H1 (cell line): ENCODE measurements around the gene TMCO1. TPM values are rescaled to one million over a fixed set of nuclear protein-coding genes. Genes with fewer than 3 reads are reported as not detected.
"Not testable (repeated sequence)": the region's sequence is repeated elsewhere in the genome, so short reads cannot be mapped to it uniquely, and the experiment has no call there.

Experiments
- CTCF ChIA-PET: fragments of 300-600 bp; sonication (Branson Sonifier 250); formaldehyde crosslinking; loops from one replicate; lab custom pipeline; 2021; ENCODE audit not compliant: partially characterized antibody; lab: Charles Lee
- POLR2A ChIA-PET: fragments of 300-600 bp; sonication (Branson Sonifier 250); formaldehyde crosslinking; loops from one replicate; lab custom pipeline; 2021; ENCODE audit warnings: inconsistent platforms; ENCODE audit not compliant: partially characterized antibody; lab: Charles Lee
- DNase-seq, 2 experiments: peaks; one replicate each; pipeline versions ENCODE4 v3.0.0 to v3.0.0-alpha.2; 2010 to 2022; ENCODE audit warnings: low spot score in 2 of 2, low read depth in 1 of 2, mixed read lengths in 1 of 2
- FAIRE-seq: peaks from 2 replicates; lab custom pipeline; 2011; peaks lifted over from hg19 to GRCh38; lab: Jason Lieb, UNC
- H2AFZ ChIP-seq: 2 replicates; pipeline ENCODE4 v1.8.1; 2012; ENCODE audit warnings: low read length, inconsistent platforms
- H2AK5ac ChIP-seq: 2 replicates; pipeline ENCODE4 v1.6.1; 2013; ENCODE audit warnings: low read depth, low read length
- H2BK120ac ChIP-seq: replicated peaks from 2 replicates; pipeline ENCODE3; 2013; ENCODE audit warnings: low read depth, low read length, inconsistent platforms
- H2BK12ac ChIP-seq: 2 replicates; pipeline ENCODE4 v1.6.1; 2013; ENCODE audit warnings: low read depth, low read length
- H2BK15ac ChIP-seq: 2 replicates; pipeline ENCODE4 v1.6.1; 2013; ENCODE audit warnings: low read length
- H2BK20ac ChIP-seq: 2 replicates; pipeline ENCODE4 v1.6.1; 2013; ENCODE audit warnings: low read length
- H2BK5ac ChIP-seq: 2 replicates; pipeline ENCODE4 v1.6.1; 2013; ENCODE audit warnings: low read depth, low read length
- H3K14ac ChIP-seq: 2 replicates; pipeline ENCODE4 v1.6.1; 2013; ENCODE audit warnings: inconsistent platforms; ENCODE audit not compliant: insufficient read length
- H3K18ac ChIP-seq: 2 replicates; pipeline ENCODE4 v1.6.1; 2013; ENCODE audit warnings: low read length; ENCODE audit errors: extremely low read depth
- H3K23ac ChIP-seq: 2 replicates; pipeline ENCODE4 v1.6.1; 2013; ENCODE audit warnings: inconsistent platforms; ENCODE audit not compliant: insufficient read length
- H3K23me2 ChIP-seq: 2 replicates; pipeline ENCODE4 v1.6.1; 2013; ENCODE audit warnings: low read depth, low read length
- H3K27ac ChIP-seq: 2 replicates; pipeline ENCODE4 v1.6.1; 2011; ENCODE audit warnings: low read depth, low read length, inconsistent platforms
- H3K27me3 ChIP-seq, 4 experiments: replicated peaks in 1 of 4; 1 replicate in 1 of 4; 2 replicates in 3 of 4; pipeline versions ENCODE4 v1.6.1 to v1.8.1; 2011 to 2013; ENCODE audit warnings: low read length in 3 of 4, mild to moderate bottlenecking in 3 of 4, inconsistent platforms in 2 of 4, mixed read lengths in 2 of 4, moderate library complexity in 1 of 4; ENCODE audit not compliant: control insufficient read depth in 3 of 4, insufficient read depth in 3 of 4; ENCODE audit errors: extremely low read depth in 1 of 4
- H3K36me3 ChIP-seq, 4 experiments: 2 replicates each; pipeline versions ENCODE4 v1.6.1 to v1.8.1; 2011 to 2013; ENCODE audit warnings: mild to moderate bottlenecking in 4 of 4, low read length in 3 of 4, moderate library complexity in 2 of 4, control low read depth in 1 of 4, inconsistent platforms in 1 of 4; ENCODE audit not compliant: insufficient read depth in 4 of 4, control insufficient read depth in 2 of 4
- H3K4ac ChIP-seq: replicated peaks from 2 replicates; pipeline ENCODE3; 2013; ENCODE audit warnings: low read length, low read depth, mixed read lengths, inconsistent platforms; ENCODE audit not compliant: insufficient read length
- H3K4me1 ChIP-seq, 4 experiments: replicated peaks in 1 of 4; 1 replicate in 1 of 4; 2 replicates in 3 of 4; pipeline versions ENCODE4 v1.6.1 to v1.8.1; 2011 to 2013; ENCODE audit warnings: low read length in 3 of 4, inconsistent platforms in 2 of 4, mixed read lengths in 1 of 4; ENCODE audit not compliant: insufficient read depth in 4 of 4, control insufficient read depth in 3 of 4
- H3K4me2 ChIP-seq, 2 experiments: 2 replicates each; pipeline versions ENCODE4 v1.6.1 to v1.8.1; 2011 to 2013; ENCODE audit warnings: low read depth in 2 of 2, low read length in 2 of 2, control low read depth in 1 of 2, inconsistent platforms in 1 of 2, mild to moderate bottlenecking in 1 of 2; ENCODE audit not compliant: insufficient read depth in 1 of 2
- H3K4me3 ChIP-seq, 4 experiments: fragments of 200-600, 300-600 bp in 1 of 4; sonication (generic), shearing (Covaris generic), sonication (Bioruptor Twin) in 1 of 4; 2 replicates each; pipeline versions ENCODE4 v1.5.1 to v1.8.1; 2011 to 2016; ENCODE audit warnings: low read length in 4 of 4, low read depth in 3 of 4, control low read depth in 2 of 4, inconsistent platforms in 2 of 4, mild to moderate bottlenecking in 2 of 4, mixed read lengths in 1 of 4, moderate library complexity in 1 of 4; ENCODE audit not compliant: insufficient read depth in 2 of 4; ENCODE audit errors: extremely low read depth in 1 of 4
- H3K56ac ChIP-seq: replicated peaks from 2 replicates; pipeline ENCODE3; 2013; ENCODE audit warnings: low read depth, mild to moderate bottlenecking, mixed read lengths, low read length, inconsistent platforms; ENCODE audit not compliant: insufficient read length
- H3K79me1 ChIP-seq: 2 replicates; pipeline ENCODE4 v1.6.1; 2013; ENCODE audit warnings: low read depth, low read length, control low read depth
- H3K79me2 ChIP-seq, 2 experiments: 2 replicates each; pipeline versions ENCODE4 v1.6.1 to v1.8.1; 2012 to 2013; ENCODE audit warnings: low read length in 2 of 2, mild to moderate bottlenecking in 2 of 2, inconsistent platforms in 1 of 2; ENCODE audit not compliant: insufficient read depth in 2 of 2, control insufficient read depth in 1 of 2
- H3K9ac ChIP-seq, 4 experiments: replicated peaks in 1 of 4; 1 replicate in 1 of 4; 2 replicates in 3 of 4; pipeline versions ENCODE4 v1.6.1 to v1.8.1; 2011 to 2013; ENCODE audit warnings: low read depth in 3 of 4, low read length in 3 of 4, control low read depth in 2 of 4, mild to moderate bottlenecking in 2 of 4, moderate library complexity in 2 of 4, inconsistent platforms in 1 of 4; ENCODE audit errors: extremely low read depth in 1 of 4
- H3K9me3 ChIP-seq, 2 experiments: 2 replicates each; pipeline versions ENCODE4 v1.6.1 to v1.8.1; 2012 to 2013; ENCODE audit warnings: mild to moderate bottlenecking in 2 of 2, moderate library complexity in 2 of 2, control low read depth in 1 of 2, inconsistent platforms in 1 of 2, low read depth in 1 of 2, low read length in 1 of 2, mixed read lengths in 1 of 2; ENCODE audit not compliant: insufficient read depth in 2 of 2
- H4K20me1 ChIP-seq, 2 experiments: replicated peaks in 1 of 2; 2 replicates each; pipeline versions ENCODE3 to v1.8.1; 2011 to 2013; ENCODE audit warnings: inconsistent platforms in 2 of 2, low read length in 2 of 2, mild to moderate bottlenecking in 1 of 2; ENCODE audit not compliant: insufficient read depth in 2 of 2, control insufficient read depth in 1 of 2
- H4K5ac ChIP-seq: 2 replicates; pipeline ENCODE4 v1.6.1; 2013; ENCODE audit warnings: low read length, low read depth, mixed read lengths, inconsistent platforms; ENCODE audit not compliant: insufficient read length
- H4K8ac ChIP-seq: 2 replicates; pipeline ENCODE4 v1.8.0; 2013; ENCODE audit warnings: mild to moderate bottlenecking, moderate library complexity, low read length, inconsistent platforms; ENCODE audit not compliant: insufficient read depth; ENCODE audit errors: extremely low read depth
- H4K91ac ChIP-seq: replicated peaks from 2 replicates; pipeline ENCODE3; 2013; ENCODE audit warnings: low read length, mixed read lengths, inconsistent platforms; ENCODE audit not compliant: insufficient read length
- WGBS, 2 experiments: shearing (Covaris generic) in 1 of 2; methylation state at CpG; one replicate each; pipeline versions ENCODE4 v1.1.6 to v1.1.7; 2013 to 2015; ENCODE audit warnings: low lambda C conversion rate in 2 of 2, mixed read lengths in 2 of 2, inconsistent platforms in 1 of 2, low coverage in 1 of 2, missing lambda C conversion rate in 1 of 2; ENCODE audit not compliant: insufficient replicate concordance in 2 of 2, insufficient coverage in 1 of 2, insufficient read length in 1 of 2; ENCODE audit errors: extremely low coverage in 1 of 2, missing lambda C conversion rate in 1 of 2; 5-methylcytosine and 5-hydroxymethylcytosine counted together
- polyA plus RNA-seq, 7 experiments: library from polyadenylated mRNA; depleted of rRNA in 3 of 7; stranded (reverse) in 5 of 7; unstranded in 2 of 7; fragments of >200 nt in 5 of 7; fragments of 200-250 nt in 2 of 7; gene quantifications; 1 replicate in 5 of 7; 2 replicates in 1 of 7; 4 replicates in 1 of 7; pipeline versions ENCODE4 v1.2.1 to v1.2.3, GENCODE V29; 2011 to 2013; ENCODE audit warnings: missing spikeins in 2 of 7, mixed read lengths in 2 of 7
- total RNA-seq: library from RNA; stranded (reverse); fragmentation: NEBNext Ultra II Directional; extraction: Animal tissue kit (Norgen Biotek cat#: 25700); gene quantifications from 2 replicates; pipeline ENCODE4 v1.2.1, GENCODE V29; 2021

TMCO1 gene
- total and polyA plus RNA-seq, 2 of the 8 experiments (the other 6 are each of a cell fraction or from before 2014, with no cell fraction given), result 61.6 to 63.8 TPM

DNA sequence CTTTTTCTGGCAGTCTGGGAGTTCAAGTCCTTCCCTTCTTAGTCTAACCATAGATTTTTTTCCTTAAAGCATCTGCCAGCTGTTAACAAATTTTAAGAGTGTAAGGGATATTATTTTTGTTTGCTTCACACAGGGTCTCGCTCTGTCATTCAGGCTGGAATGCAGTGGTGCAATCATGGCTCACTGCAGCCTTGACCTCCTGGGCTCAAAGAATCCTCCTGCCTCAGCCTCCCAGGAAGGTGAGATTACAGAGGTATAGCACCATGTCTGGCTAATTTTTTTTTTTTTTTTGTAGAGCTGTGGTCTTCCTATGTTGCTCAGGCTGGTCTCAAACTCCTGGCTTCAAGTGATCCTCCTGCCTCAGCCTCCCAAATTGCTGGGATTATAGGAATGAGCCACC, 23.8 kb downstream of the TMCO1 start:
- H2BK12ac ChIP-seq, FAIRE-seq, H2AFZ ChIP-seq, H3K4me2 ChIP-seq, H3K4me1 ChIP-seq, H2AK5ac ChIP-seq, H3K9ac ChIP-seq, H3K79me1 ChIP-seq, H4K20me1 ChIP-seq, H3K23me2 ChIP-seq, H4K5ac ChIP-seq, H2BK5ac ChIP-seq, H3K4me3 ChIP-seq, H2BK120ac ChIP-seq, H3K4ac ChIP-seq, H3K27me3 ChIP-seq, H2BK20ac ChIP-seq, H3K56ac ChIP-seq, DNase-seq, H4K8ac ChIP-seq, H4K91ac ChIP-seq, H3K9me3 ChIP-seq, H3K23ac ChIP-seq, H3K79me2 ChIP-seq, POLR2A ChIA-PET, H3K27ac ChIP-seq, H2BK15ac ChIP-seq, H3K14ac ChIP-seq, H3K18ac ChIP-seq: not testable (repeated sequence)
- H3K36me3 ChIP-seq, result peaks cover 0 to 21% (median 7%) of the 10 kb centered on the region in 4 experiments; a peak in 5 of 8 replicates
- 90% methylated on average over 1 of the region's 1 CpG; no CpG with 5 or more reads in 1 of the 2 experiments for WGBS, 2 experiments
- CTCF ChIA-PET, result interaction anchor here (0.6 to 1.8 kb wide), 5 partner anchors 10 to 233 kb away, joined by 3 to 4 read pairs (median 3); no protein-coding TSS in a partner anchor
